Liver (tissue), 9 donors: ENCODE data around the gene SNX5. TPM values are rescaled to one million over a fixed set of nuclear protein-coding genes. Genes with fewer than 3 reads are reported as not detected.

ENCODE experiments used
- DNase-seq: peaks from one replicate; pipeline ENCODE4 v3.0.0-alpha.2; 2017; ENCODE audit warnings: low spot score
- H3K27ac ChIP-seq, 2 donors: one replicate each; pipeline ENCODE4 v1.7.0; 2013; ENCODE audit warnings: inconsistent platforms in 2 of 2, low read length in 2 of 2, control low read depth in 1 of 2, low read depth in 1 of 2, mild to moderate bottlenecking in 1 of 2
- H3K27me3 ChIP-seq, 4 donors: one replicate each; pipeline versions ENCODE4 v1.6.1 to v1.7.0; 2013; ENCODE audit warnings: low read length in 3 of 4, inconsistent platforms in 1 of 4, mild to moderate bottlenecking in 1 of 4, moderate library complexity in 1 of 4; ENCODE audit not compliant: control insufficient read depth in 4 of 4, insufficient read depth in 4 of 4
- H3K36me3 ChIP-seq, 4 donors: one replicate each; pipeline versions ENCODE4 v1.6.1 to v1.7.0; 2013; ENCODE audit warnings: low read length in 3 of 4, mild to moderate bottlenecking in 3 of 4, low read depth in 1 of 4, moderate library complexity in 1 of 4; ENCODE audit not compliant: control insufficient read depth in 4 of 4, insufficient read depth in 3 of 4
- H3K4me1 ChIP-seq, 4 donors: one replicate each; pipeline versions ENCODE4 v1.6.1 to v1.7.0; 2013; ENCODE audit warnings: low read length in 3 of 4, mild to moderate bottlenecking in 3 of 4, moderate library complexity in 1 of 4; ENCODE audit not compliant: control insufficient read depth in 4 of 4, insufficient read depth in 4 of 4
- H3K4me3 ChIP-seq, 3 donors: one replicate each; pipeline versions ENCODE4 v1.6.1 to v1.7.0; 2013; ENCODE audit warnings: low read length in 3 of 3, control low read depth in 1 of 3, low read depth in 1 of 3, mild to moderate bottlenecking in 1 of 3
- H3K9ac ChIP-seq, 2 donors: one replicate each; pipeline ENCODE4 v1.7.0; 2013; ENCODE audit warnings: low read length in 2 of 2, mild to moderate bottlenecking in 2 of 2, moderate library complexity in 2 of 2, control low read depth in 1 of 2, low read depth in 1 of 2
- H3K9me3 ChIP-seq, 4 donors: one replicate each; pipeline versions ENCODE4 v1.6.1 to v1.7.0; 2013; ENCODE audit warnings: low read length in 3 of 4; ENCODE audit not compliant: control insufficient read depth in 4 of 4
- EGR1 ChIP-seq, 2 donors: IDR thresholded peaks; 2 replicates each; pipeline ENCODE4 v1.6.1; 2016 to 2018; ENCODE audit warnings: antibody characterized with exemption in 2 of 2, low read depth in 2 of 2
- FOXA1 ChIP-seq: IDR thresholded peaks from 2 replicates; pipeline ENCODE4 v1.6.1; 2016; ENCODE audit warnings: antibody characterized with exemption
- FOXA2 ChIP-seq: IDR thresholded peaks from 2 replicates; pipeline ENCODE4 v1.6.1; 2016; ENCODE audit warnings: antibody characterized with exemption
- GABPA ChIP-seq, 2 donors: IDR thresholded peaks in 1 of 2; conservative IDR thresholded peaks in 1 of 2; 2 replicates each; pipeline ENCODE4 v1.6.1; 2016; ENCODE audit warnings: antibody characterized with exemption in 2 of 2, mild to moderate bottlenecking in 1 of 2, moderate library complexity in 1 of 2
- HNF4A ChIP-seq, 2 donors: conservative IDR thresholded peaks; 2 replicates each; pipeline ENCODE4 v1.6.1; 2016; ENCODE audit warnings: antibody characterized with exemption in 2 of 2, mild to moderate bottlenecking in 2 of 2
- HNF4G ChIP-seq: IDR thresholded peaks from 2 replicates; pipeline ENCODE4 v1.6.1; 2016; ENCODE audit warnings: antibody characterized with exemption
- JUND ChIP-seq, 2 donors: IDR thresholded peaks; 2 replicates each; pipeline ENCODE4 v1.6.1; 2016; ENCODE audit warnings: antibody characterized with exemption in 2 of 2
- NR2F2 ChIP-seq: IDR thresholded peaks from 2 replicates; pipeline ENCODE4 v1.6.1; 2016; ENCODE audit warnings: antibody characterized with exemption
- RAD21 ChIP-seq, 2 donors: IDR thresholded peaks; 2 replicates each; pipeline ENCODE4 v1.6.1; 2016; ENCODE audit warnings: antibody characterized with exemption in 2 of 2, mild to moderate bottlenecking in 2 of 2
- RXRA ChIP-seq, 2 donors: IDR thresholded peaks; 2 replicates each; pipeline ENCODE4 v1.6.1; 2017 to 2018; ENCODE audit warnings: antibody characterized with exemption in 2 of 2, mild to moderate bottlenecking in 1 of 2
- SP1 ChIP-seq: IDR thresholded peaks from 2 replicates; pipeline ENCODE4 v1.6.1; 2018; ENCODE audit warnings: antibody characterized with exemption, mild to moderate bottlenecking
- TAF1 ChIP-seq: conservative IDR thresholded peaks from 2 replicates; pipeline ENCODE4 v1.6.1; 2016; ENCODE audit warnings: antibody characterized with exemption, mild to moderate bottlenecking
- YY1 ChIP-seq: IDR thresholded peaks from 2 replicates; pipeline ENCODE4 v1.6.1; 2016; ENCODE audit warnings: antibody characterized with exemption, mild to moderate bottlenecking
- WGBS: extraction: QIAGEN DNeasy Blood & Tissue Kit; methylation state at CpG from one replicate; pipeline ENCODE4 v1.1.7; 2013; 5-methylcytosine and 5-hydroxymethylcytosine counted together
- polyA plus RNA-seq, 2 donors: library from polyadenylated mRNA; stranded (reverse) in 1 of 2; unstranded in 1 of 2; fragments of 200-250 nt in 1 of 2; fragments of >200 nt in 1 of 2; fragmentation: Nextera tagmentation in 1 of 2; extraction: Ambion mirVana in 1 of 2; gene quantifications; one replicate each; pipeline versions ENCODE4 v1.2.1 to v1.2.3, GENCODE V29; 2013 to 2015
- total RNA-seq, 2 donors: library from RNA; depleted of rRNA; stranded (reverse); fragments of >200 nt; gene quantifications; one replicate each; pipeline ENCODE4 v1.2.3, GENCODE V29; 2014
- TF ChIP-seq, protein P1 (sequence below): IDR thresholded peaks from 2 replicates; pipeline ENCODE4 v1.6.1; 2016; ENCODE audit warnings: antibody characterized with exemption
- TF ChIP-seq, protein P2 (sequence below): fragments of 150-350 bp; IDR thresholded peaks from 2 replicates; pipeline ENCODE4 v1.5.1; 2017; ENCODE audit warnings: improper control_type of control experiment, low read depth, low read length; ENCODE audit not compliant: missing input control
- TF ChIP-seq, protein P3 (sequence below): IDR thresholded peaks from 2 replicates; pipeline ENCODE4 v1.6.1; 2016; ENCODE audit warnings: antibody characterized with exemption
- TF ChIP-seq, protein P4 (sequence below): IDR thresholded peaks from 2 replicates; pipeline ENCODE4 v1.6.1; 2016; ENCODE audit warnings: antibody characterized with exemption, mild to moderate bottlenecking
- TF ChIP-seq, protein P5 (sequence below): IDR thresholded peaks from 2 replicates; pipeline ENCODE4 v1.6.1; 2016; ENCODE audit warnings: antibody characterized with exemption
- donor health status: healthy.
- donor health status: healthy.
- donor health status: healthy.
- donor health status: healthy.
- donor health status: healthy.

The SNX5 gene
- total and polyA plus RNA-seq, 4 donors: 32.8 to 77.8 (median 46.2) TPM

DNA sequence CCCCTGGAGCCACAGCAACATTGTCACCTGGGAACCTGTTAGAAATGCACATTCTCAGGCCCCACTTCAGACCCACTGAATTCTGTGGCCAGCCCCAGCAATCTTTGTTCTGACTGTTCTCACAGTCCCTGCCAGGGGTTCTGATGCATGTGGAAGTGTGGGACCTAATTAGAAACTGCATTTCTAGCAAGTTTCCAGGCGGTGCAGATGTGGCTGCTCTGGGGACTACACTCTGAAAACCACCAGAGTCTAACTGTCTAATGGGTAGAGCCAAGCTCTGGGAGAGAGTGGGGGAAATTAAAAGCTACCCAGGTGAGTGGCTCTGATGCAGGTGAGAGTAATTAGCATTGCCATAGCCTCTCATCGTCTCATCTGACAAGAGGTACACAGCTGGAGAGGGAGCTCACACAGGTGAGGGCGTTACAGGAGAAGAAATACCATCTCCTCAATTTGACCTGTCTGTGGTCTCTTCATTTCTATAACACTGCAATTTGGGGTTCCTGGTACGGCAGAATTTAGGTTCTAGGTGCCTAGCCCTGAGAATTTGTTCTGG is 66.0 kb downstream of the SNX5 start:
- no peak for DNase-seq
- no peaks in the 10 kb centered on the region for H3K9me3 ChIP-seq
- H3K27ac ChIP-seq: no peak overlapping the region
- H3K4me1 ChIP-seq: peaks cover 0 to under 1% (median under 1%) of the 10 kb centered on the region in 4 donors
- H3K27me3 ChIP-seq: no peaks in the 10 kb centered on the region
- no peaks in the 10 kb centered on the region for H3K36me3 ChIP-seq
- H3K4me3 ChIP-seq: no peak overlapping the region
- 93% methylated on average over 4 of the region's 4 CpGs for WGBS
- H3K9ac ChIP-seq: no peak overlapping the region
- TF ChIP-seq TAF1 (no peak), EGR1 (IDR thresholded peaks at IDR 0.05; ENCODE audit: low read depth in 2 of 2) (no peak), YY1 (no peak), HNF4A (conservative IDR thresholded peaks at IDR 0.05) (no peak), RXRA (IDR thresholded peaks at IDR 0.05) (no peak), JUND (IDR thresholded peaks at IDR 0.05) (no peak), GABPA (IDR thresholded peaks at IDR 0.05 in 1 of 2, conservative IDR thresholded peaks at IDR 0.05 in 1 of 2) (no peak), FOXA1 (no peak), RAD21 (IDR thresholded peaks at IDR 0.05) (no peak), SP1 (no peak), NR2F2 (no peak), FOXA2 (no peak), HNF4G (no peak)
- TF ChIP-seq, protein P1, sequence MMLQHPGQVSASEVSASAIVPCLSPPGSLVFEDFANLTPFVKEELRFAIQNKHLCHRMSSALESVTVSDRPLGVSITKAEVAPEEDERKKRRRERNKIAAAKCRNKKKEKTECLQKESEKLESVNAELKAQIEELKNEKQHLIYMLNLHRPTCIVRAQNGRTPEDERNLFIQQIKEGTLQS: no peak
- TF ChIP-seq, protein P2, sequence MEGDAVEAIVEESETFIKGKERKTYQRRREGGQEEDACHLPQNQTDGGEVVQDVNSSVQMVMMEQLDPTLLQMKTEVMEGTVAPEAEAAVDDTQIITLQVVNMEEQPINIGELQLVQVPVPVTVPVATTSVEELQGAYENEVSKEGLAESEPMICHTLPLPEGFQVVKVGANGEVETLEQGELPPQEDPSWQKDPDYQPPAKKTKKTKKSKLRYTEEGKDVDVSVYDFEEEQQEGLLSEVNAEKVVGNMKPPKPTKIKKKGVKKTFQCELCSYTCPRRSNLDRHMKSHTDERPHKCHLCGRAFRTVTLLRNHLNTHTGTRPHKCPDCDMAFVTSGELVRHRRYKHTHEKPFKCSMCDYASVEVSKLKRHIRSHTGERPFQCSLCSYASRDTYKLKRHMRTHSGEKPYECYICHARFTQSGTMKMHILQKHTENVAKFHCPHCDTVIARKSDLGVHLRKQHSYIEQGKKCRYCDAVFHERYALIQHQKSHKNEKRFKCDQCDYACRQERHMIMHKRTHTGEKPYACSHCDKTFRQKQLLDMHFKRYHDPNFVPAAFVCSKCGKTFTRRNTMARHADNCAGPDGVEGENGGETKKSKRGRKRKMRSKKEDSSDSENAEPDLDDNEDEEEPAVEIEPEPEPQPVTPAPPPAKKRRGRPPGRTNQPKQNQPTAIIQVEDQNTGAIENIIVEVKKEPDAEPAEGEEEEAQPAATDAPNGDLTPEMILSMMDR: no peak
- TF ChIP-seq, protein P3, sequence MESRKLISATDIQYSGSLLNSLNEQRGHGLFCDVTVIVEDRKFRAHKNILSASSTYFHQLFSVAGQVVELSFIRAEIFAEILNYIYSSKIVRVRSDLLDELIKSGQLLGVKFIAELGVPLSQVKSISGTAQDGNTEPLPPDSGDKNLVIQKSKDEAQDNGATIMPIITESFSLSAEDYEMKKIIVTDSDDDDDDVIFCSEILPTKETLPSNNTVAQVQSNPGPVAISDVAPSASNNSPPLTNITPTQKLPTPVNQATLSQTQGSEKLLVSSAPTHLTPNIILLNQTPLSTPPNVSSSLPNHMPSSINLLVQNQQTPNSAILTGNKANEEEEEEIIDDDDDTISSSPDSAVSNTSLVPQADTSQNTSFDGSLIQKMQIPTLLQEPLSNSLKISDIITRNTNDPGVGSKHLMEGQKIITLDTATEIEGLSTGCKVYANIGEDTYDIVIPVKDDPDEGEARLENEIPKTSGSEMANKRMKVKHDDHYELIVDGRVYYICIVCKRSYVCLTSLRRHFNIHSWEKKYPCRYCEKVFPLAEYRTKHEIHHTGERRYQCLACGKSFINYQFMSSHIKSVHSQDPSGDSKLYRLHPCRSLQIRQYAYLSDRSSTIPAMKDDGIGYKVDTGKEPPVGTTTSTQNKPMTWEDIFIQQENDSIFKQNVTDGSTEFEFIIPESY: no peak
- TF ChIP-seq, protein P4, sequence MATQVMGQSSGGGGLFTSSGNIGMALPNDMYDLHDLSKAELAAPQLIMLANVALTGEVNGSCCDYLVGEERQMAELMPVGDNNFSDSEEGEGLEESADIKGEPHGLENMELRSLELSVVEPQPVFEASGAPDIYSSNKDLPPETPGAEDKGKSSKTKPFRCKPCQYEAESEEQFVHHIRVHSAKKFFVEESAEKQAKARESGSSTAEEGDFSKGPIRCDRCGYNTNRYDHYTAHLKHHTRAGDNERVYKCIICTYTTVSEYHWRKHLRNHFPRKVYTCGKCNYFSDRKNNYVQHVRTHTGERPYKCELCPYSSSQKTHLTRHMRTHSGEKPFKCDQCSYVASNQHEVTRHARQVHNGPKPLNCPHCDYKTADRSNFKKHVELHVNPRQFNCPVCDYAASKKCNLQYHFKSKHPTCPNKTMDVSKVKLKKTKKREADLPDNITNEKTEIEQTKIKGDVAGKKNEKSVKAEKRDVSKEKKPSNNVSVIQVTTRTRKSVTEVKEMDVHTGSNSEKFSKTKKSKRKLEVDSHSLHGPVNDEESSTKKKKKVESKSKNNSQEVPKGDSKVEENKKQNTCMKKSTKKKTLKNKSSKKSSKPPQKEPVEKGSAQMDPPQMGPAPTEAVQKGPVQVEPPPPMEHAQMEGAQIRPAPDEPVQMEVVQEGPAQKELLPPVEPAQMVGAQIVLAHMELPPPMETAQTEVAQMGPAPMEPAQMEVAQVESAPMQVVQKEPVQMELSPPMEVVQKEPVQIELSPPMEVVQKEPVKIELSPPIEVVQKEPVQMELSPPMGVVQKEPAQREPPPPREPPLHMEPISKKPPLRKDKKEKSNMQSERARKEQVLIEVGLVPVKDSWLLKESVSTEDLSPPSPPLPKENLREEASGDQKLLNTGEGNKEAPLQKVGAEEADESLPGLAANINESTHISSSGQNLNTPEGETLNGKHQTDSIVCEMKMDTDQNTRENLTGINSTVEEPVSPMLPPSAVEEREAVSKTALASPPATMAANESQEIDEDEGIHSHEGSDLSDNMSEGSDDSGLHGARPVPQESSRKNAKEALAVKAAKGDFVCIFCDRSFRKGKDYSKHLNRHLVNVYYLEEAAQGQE: no peak
- TF ChIP-seq, protein P5, sequence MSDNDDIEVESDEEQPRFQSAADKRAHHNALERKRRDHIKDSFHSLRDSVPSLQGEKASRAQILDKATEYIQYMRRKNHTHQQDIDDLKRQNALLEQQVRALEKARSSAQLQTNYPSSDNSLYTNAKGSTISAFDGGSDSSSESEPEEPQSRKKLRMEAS: no peak
